NCI-H1436 treated with DMSO at 0.1 percent for 48 hours (cell line): ENCODE results near the gene LRIG1.

Source experiments
- DNase-seq: peaks from one replicate; lab custom pipeline; 2025; lab: John Stamatoyannopoulos, UW

The LRIG1 gene

DNA sequence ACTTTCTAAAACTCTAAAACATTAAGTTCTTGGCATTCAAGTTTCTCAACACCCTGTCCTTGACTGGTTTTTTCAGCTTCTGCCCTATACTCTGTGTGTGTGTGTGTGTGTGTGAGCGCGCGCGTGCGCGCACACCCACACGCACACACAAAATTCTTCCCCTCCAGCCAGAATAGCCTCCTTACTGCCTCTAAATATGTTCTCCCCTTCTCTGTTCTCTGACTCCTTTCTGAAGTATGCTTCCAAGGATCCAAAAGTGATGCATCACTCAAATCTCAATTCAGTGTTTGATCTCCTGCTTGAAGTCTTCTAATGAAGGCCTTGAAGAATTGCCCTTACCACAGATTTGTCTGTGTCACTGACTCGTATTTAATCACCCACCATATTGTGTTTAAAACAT lies 150.2 kb downstream of the LRIG1 start:
- DNase-seq, result no peak

DNA sequence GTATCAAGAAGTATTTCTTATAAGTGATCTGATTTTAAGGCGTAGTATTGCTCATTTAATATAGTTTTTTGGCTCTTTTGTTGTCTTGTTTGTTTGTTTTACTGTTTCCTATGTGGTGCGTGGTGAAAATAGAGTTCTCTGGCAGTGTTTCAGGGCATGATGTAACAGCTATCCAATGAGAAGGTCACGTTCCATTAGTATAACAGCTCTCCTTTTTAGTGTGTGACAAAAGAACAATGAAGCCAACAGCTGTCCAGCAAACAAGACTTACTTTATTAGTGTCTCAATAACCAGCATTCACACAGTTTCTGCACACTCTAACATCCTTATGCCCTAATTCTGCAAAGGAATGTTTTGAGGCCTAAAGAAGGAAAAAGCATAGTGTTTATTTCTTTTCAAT lies 152.1 kb downstream of the LRIG1 start:
- no peak for DNase-seq

DNA sequence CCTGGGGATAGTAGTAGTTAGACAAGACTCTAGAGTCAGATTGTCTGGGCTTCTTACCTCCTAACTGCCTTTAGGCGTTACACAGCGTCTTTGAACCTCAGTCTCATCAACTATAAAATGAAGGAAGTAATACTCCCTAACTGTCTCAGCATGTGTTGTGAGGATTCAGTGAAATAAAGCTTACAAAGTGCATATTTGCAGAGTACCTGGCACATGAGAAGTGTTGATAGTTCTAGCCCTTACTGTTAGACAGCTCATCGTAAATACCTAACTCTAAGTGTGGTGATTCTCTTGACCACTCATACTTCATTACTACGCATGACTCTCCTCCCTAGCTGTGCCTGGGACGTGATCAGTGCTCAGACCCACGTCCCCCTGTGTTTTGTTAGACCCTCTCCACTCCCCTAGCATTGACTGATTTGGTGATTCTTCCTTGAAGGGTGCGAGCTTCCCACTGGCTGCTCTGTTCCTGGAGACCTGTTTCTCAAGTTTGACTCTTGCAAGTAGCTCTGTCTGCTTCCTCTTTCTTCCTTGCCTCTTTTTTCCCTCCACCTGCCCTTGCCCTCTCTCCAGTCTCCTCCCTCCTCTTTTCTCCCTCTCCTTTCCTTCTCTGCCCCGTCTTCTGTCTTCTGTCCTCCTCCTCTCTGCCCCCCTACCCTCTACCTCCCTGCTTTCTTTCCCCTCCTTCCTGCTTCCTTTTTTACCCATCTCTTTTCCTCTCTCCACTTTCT lies 155.8 kb downstream of the LRIG1 start:
- no peak for DNase-seq

DNA sequence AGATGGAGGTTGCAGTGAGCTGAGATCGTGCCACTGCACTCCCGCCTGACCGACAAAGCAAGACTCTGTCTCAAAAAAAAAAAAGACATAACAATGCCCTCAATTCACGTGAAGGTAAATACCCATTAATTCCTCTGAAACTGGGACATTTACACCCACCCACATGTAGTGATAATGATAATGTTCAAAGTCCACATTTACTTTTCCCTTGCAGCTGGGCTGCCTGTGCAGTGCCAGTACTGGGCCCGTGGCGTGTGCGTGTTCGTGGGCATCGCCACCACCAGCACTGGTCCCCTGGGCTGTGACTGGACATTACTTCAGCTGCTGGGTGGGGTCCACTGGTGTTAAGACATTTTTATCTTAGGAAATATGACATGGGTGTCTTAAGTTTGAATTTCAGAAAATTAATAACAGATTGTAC lies 156.4 kb downstream of the LRIG1 start:
- no peak for DNase-seq

- DNase-seq, result no peak
Measured at GRCh38 chr3:66342717-66343356, 158.0 kb downstream of the LRIG1 start.

GRCh38 chr3:66338927-66339326 lies 161.9 kb downstream of the LRIG1 start:
- no peak for DNase-seq

- DNase-seq, result no peak
Measured at GRCh38 chr3:66336333-66336766, 164.5 kb downstream of the LRIG1 start.

GRCh38 chr3:66335671-66336070 lies 165.2 kb downstream of the LRIG1 start:
- no peak for DNase-seq
